Measurements from ENCODE around the gene FAM131A. TPM values are rescaled to one million over a fixed set of nuclear protein-coding genes. Genes with fewer than 3 reads are reported as not detected.

The FAM131A gene
- total RNA-seq, 6 experiments from 2014 or later, result 2.4 to 6.5 (median 3.1) TPM

- Histone ChIP-seq H3K27ac (no peak overlapping the region), H3K9me3 (no peaks in the 10 kb centered on the region), H3K27me3 (no peaks in the 10 kb centered on the region), H3K4me1 (peaks cover 0 to 17% (median 7%) of the 10 kb centered on the region in 4 donors), H3K36me3 (no peaks in the 10 kb centered on the region), H3K4me3 (no peak overlapping the region)
- DNase-seq, result peak; percentile 46 to 61 (median 58)
- no peak for TF ChIP-seq POLR2A (IDR thresholded peaks at IDR 0.05)
- TF ChIP-seq, protein P1, sequence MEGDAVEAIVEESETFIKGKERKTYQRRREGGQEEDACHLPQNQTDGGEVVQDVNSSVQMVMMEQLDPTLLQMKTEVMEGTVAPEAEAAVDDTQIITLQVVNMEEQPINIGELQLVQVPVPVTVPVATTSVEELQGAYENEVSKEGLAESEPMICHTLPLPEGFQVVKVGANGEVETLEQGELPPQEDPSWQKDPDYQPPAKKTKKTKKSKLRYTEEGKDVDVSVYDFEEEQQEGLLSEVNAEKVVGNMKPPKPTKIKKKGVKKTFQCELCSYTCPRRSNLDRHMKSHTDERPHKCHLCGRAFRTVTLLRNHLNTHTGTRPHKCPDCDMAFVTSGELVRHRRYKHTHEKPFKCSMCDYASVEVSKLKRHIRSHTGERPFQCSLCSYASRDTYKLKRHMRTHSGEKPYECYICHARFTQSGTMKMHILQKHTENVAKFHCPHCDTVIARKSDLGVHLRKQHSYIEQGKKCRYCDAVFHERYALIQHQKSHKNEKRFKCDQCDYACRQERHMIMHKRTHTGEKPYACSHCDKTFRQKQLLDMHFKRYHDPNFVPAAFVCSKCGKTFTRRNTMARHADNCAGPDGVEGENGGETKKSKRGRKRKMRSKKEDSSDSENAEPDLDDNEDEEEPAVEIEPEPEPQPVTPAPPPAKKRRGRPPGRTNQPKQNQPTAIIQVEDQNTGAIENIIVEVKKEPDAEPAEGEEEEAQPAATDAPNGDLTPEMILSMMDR (IDR thresholded peaks at IDR 0.05), result peak; percentile 55 to 69 (median 64)
- intact Hi-C loops (cut with DNase I), result no loop called here
- WGBS (ENCODE audit: insufficient coverage, low coverage, low lambda C conversion rate, missing lambda C conversion rate), result 49% methylated on average over 9 of the region's 18 CpGs
- ATAC-seq, result peak; percentile 33 to 67 (median 41)
Observed at GRCh38 chr3:184354121-184354728, 16.8 kb downstream of the FAM131A start.

- intact Hi-C loops (cut with DNase I), result no loop called here
- ATAC-seq (no peak), DNase-seq (no peak)
- Histone ChIP-seq H3K4me1 (peaks cover 0 to 17% (median 7%) of the 10 kb centered on the region in 4 donors), H3K4me3 (no peak overlapping the region), H3K36me3 (no peaks in the 10 kb centered on the region), H3K27me3 (no peaks in the 10 kb centered on the region), H3K9me3 (no peaks in the 10 kb centered on the region), H3K27ac (no peak overlapping the region)
- 0% methylated on average over 1 of the region's 8 CpGs for WGBS (ENCODE audit: insufficient coverage, low coverage, low lambda C conversion rate, missing lambda C conversion rate)
- TF ChIP-seq, protein P1 (IDR thresholded peaks at IDR 0.05), result no peak
- no peak for TF ChIP-seq POLR2A (IDR thresholded peaks at IDR 0.05)
Observed at GRCh38 chr3:184354754-184355153, 17.4 kb downstream of the FAM131A start.

- intact Hi-C loops (cut with DNase I), result no loop called here
- H3K27ac ChIP-seq, result no peak overlapping the region
- H3K27me3 ChIP-seq, result no peaks in the 10 kb centered on the region
- peaks cover 0 to 17% (median 7%) of the 10 kb centered on the region in 4 donors for H3K4me1 ChIP-seq
- no peak overlapping the region for H3K4me3 ChIP-seq
- TF ChIP-seq, protein P1 (IDR thresholded peaks at IDR 0.05), result no peak
- TF ChIP-seq POLR2A (IDR thresholded peaks at IDR 0.05), result no peak
- no peaks in the 10 kb centered on the region for H3K9me3 ChIP-seq
- no peak for ATAC-seq
- no peaks in the 10 kb centered on the region for H3K36me3 ChIP-seq
- peak in 1 of 3 donors; percentile 37 for DNase-seq
- whole genome bisulfite sequencing (ENCODE audit: insufficient coverage, low coverage, low lambda C conversion rate, missing lambda C conversion rate), result 66% methylated on average over 6 of the region's 18 CpGs
Observed at GRCh38 chr3:184355261-184356040, 18.1 kb downstream of the FAM131A start.

DNA sequence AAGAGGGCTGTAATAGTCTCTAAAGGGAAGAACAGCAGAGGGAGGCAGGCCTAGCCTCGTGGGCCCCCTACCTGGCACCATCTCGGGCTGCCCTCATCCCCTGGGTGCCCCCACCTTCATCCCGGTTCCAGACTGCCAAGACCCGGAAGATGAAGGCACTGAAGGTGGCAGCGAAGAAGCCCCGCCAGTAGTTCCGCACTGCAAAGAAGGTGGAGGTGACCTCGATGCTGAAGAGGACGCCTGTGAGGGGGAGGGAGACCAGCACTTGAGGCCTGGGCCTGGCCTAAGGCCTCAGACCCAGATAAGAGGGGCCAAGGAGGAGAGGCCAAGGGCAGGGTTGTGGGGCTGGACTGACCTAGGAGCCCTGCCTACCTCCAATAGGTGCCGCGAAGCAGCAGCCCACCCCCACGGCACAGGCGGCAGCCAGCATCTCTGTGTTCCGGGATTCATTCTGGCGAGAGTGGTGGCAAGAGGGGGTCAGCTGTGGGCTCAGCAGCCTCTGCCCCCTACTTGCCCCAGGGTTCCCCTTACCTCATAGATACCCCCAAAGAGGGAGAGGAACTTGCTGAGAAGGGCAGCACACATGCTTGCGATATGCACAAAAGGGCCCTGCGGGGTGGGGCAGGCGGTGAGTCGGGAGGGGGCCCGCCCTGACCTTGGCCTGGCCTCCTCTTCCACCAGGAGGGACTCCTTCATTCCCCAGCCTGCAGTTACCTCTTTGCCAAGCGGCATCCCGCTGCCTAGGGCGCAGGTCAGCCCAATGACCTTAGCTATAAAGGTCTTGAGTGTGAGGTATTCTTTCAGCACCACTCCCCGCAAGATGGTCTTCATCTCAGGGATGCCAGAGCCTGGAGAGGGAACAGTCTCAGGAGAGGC lies 20.1 kb downstream of the FAM131A start:
- Histone ChIP-seq H3K36me3 (no peaks in the 10 kb centered on the region), H3K27ac (no peak overlapping the region)
- WGBS (ENCODE audit: insufficient coverage, low coverage, low lambda C conversion rate, missing lambda C conversion rate), result 83% methylated on average over 11 of the region's 24 CpGs

More for the DNA sequence above, 20.1 kb downstream of the FAM131A start:
- Histone ChIP-seq H3K4me3 (no peak overlapping the region), H3K4me1 (peaks cover 0 to 9% (median 3%) of the 10 kb centered on the region in 4 donors), H3K9me3 (no peaks in the 10 kb centered on the region), H3K27me3 (no peaks in the 10 kb centered on the region)
- intact Hi-C loops (cut with DNase I), result no loop called here
- TF ChIP-seq POLR2A (IDR thresholded peaks at IDR 0.05), result no peak
- TF ChIP-seq, protein P1 (IDR thresholded peaks at IDR 0.05), result no peak
- DNase-seq (peak in 1 of 3 donors; percentile 35), ATAC-seq (no peak)

All from right lobe of liver (tissue), 6 donors.